ENCODE data around the gene SPOCK3. TPM values are rescaled to one million over a fixed set of nuclear protein-coding genes. Genes with fewer than 3 reads are reported as not detected.

The SPOCK3 gene
- total RNA-seq, 2 donors from 2014 or later: 18.1 to 22.8 TPM

GRCh38 chr4:167144605-167145004, 89.7 kb downstream of the SPOCK3 start:
- Histone ChIP-seq H3K9me3 (no peaks in the 10 kb centered on the region), H3K4me1 (replicated peaks) (no peaks in the 10 kb centered on the region), H3K27me3 (replicated peaks; ENCODE audit: insufficient read depth) (no peaks in the 10 kb centered on the region), H3K36me3 (no peaks in the 10 kb centered on the region), H3K4me3 (no peak overlapping the region), H3K27ac (no peak overlapping the region)
- no peak for DNase-seq (ENCODE audit: low spot score)
- WGBS: 68% methylated on average over 1 of the region's 1 CpG
- intact Hi-C loops (cut with DNase I): no loop called here
- TF ChIP-seq CTCF (IDR thresholded peaks at IDR 0.05) (no peak), POLR2A (IDR thresholded peaks at IDR 0.05) (no peak), POLR2AphosphoS5 (IDR thresholded peaks at IDR 0.05) (no peak)

GRCh38 chr4:167143018-167143417, 91.3 kb downstream of the SPOCK3 start:
- Histone ChIP-seq H3K4me3 (no peak overlapping the region), H3K27me3 (replicated peaks; ENCODE audit: insufficient read depth) (no peaks in the 10 kb centered on the region), H3K9me3 (no peaks in the 10 kb centered on the region), H3K27ac (no peak overlapping the region), H3K36me3 (no peaks in the 10 kb centered on the region), H3K4me1 (replicated peaks) (no peaks in the 10 kb centered on the region)
- WGBS: 44% methylated on average over 2 of the region's 2 CpGs
- intact Hi-C loops (cut with DNase I): no loop called here
- DNase-seq (ENCODE audit: low spot score): no peak
- no peak for TF ChIP-seq CTCF (IDR thresholded peaks at IDR 0.05)
- TF ChIP-seq POLR2AphosphoS5 (IDR thresholded peaks at IDR 0.05): no peak
- no peak for TF ChIP-seq POLR2A (IDR thresholded peaks at IDR 0.05)

- 97% methylated on average over 2 of the region's 2 CpGs for WGBS
- intact Hi-C loops (cut with DNase I): no loop called here
- no peaks in the 10 kb centered on the region for H3K4me1 ChIP-seq (replicated peaks)
These were observed 98.0 kb downstream of the SPOCK3 start for GRCh38 chr4:167136270-167136669.

GRCh38 chr4:167129146-167129545, 105.1 kb downstream of the SPOCK3 start:
- TF ChIP-seq CTCF (IDR thresholded peaks at IDR 0.05): no peak
- Histone ChIP-seq H3K9me3 (no peaks in the 10 kb centered on the region), H3K27me3 (replicated peaks; ENCODE audit: insufficient read depth) (no peaks in the 10 kb centered on the region), H3K27ac (no peak overlapping the region), H3K4me3 (no peak overlapping the region), H3K36me3 (no peaks in the 10 kb centered on the region), H3K4me1 (replicated peaks) (no peaks in the 10 kb centered on the region)
- WGBS: 57% methylated on average over 1 of the region's 1 CpG
- DNase-seq (ENCODE audit: low spot score): no peak
- intact Hi-C loops (cut with DNase I): no loop called here

More at GRCh38 chr4:167136270-167136669, 98.0 kb downstream of the SPOCK3 start:
- TF ChIP-seq POLR2AphosphoS5 (IDR thresholded peaks at IDR 0.05) (no peak), CTCF (IDR thresholded peaks at IDR 0.05) (no peak), POLR2A (IDR thresholded peaks at IDR 0.05) (no peak)
- no peaks in the 10 kb centered on the region for H3K36me3 ChIP-seq
- no peak overlapping the region for H3K27ac ChIP-seq
- DNase-seq (ENCODE audit: low spot score): no peak
- H3K27me3 ChIP-seq (replicated peaks; ENCODE audit: insufficient read depth): no peaks in the 10 kb centered on the region
- H3K4me3 ChIP-seq: no peak overlapping the region
- no peaks in the 10 kb centered on the region for H3K9me3 ChIP-seq

GRCh38 chr4:167119392-167119791, 114.9 kb downstream of the SPOCK3 start:
- no peak overlapping the region for H3K27ac ChIP-seq
- DNase-seq (ENCODE audit: low spot score): no peak
- no peaks in the 10 kb centered on the region for H3K36me3 ChIP-seq
- no peaks in the 10 kb centered on the region for H3K9me3 ChIP-seq
- H3K4me3 ChIP-seq: no peak overlapping the region
- no peaks in the 10 kb centered on the region for H3K4me1 ChIP-seq (replicated peaks)
- intact Hi-C loops (cut with DNase I): no loop called here
- H3K27me3 ChIP-seq (replicated peaks; ENCODE audit: insufficient read depth): no peaks in the 10 kb centered on the region
- WGBS: 50% methylated on average over 2 of the region's 2 CpGs
- TF ChIP-seq POLR2A (IDR thresholded peaks at IDR 0.05) (no peak), POLR2AphosphoS5 (IDR thresholded peaks at IDR 0.05) (no peak), CTCF (IDR thresholded peaks at IDR 0.05) (no peak)

Measured in prostate gland (tissue), 2 donors.